NCI-H82 treated with DMSO at 0.1 percent for 48 hours (cell line): ENCODE results near the gene RNASE13.
A peak's percentile ranks its signal among the peaks of the same experiment; 100 is the strongest.
"Not testable (repeated sequence)": the region's sequence is repeated elsewhere in the genome, so short reads cannot be mapped to it uniquely, and the experiment has no call there.

Source experiments
- DNase-seq: peaks from one replicate; lab custom pipeline; 2025; ENCODE audit not compliant: unreplicated experiment; lab: John Stamatoyannopoulos, UW

RNASE13 gene

DNA sequence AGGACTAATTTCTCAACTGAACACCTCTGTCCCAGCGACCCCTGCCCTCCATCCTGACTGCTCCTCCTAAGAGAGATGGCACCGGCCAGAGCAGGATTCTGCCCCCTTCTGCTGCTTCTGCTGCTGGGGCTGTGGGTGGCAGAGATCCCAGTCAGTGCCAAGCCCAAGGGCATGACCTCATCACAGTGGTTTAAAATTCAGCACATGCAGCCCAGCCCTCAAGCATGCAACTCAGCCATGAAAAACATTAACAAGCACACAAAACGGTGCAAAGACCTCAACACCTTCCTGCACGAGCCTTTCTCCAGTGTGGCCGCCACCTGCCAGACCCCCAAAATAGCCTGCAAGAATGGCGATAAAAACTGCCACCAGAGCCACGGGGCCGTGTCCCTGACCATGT is 8.3 kb upstream of the RNASE13 start:
- DNase-seq: no peak

DNA sequence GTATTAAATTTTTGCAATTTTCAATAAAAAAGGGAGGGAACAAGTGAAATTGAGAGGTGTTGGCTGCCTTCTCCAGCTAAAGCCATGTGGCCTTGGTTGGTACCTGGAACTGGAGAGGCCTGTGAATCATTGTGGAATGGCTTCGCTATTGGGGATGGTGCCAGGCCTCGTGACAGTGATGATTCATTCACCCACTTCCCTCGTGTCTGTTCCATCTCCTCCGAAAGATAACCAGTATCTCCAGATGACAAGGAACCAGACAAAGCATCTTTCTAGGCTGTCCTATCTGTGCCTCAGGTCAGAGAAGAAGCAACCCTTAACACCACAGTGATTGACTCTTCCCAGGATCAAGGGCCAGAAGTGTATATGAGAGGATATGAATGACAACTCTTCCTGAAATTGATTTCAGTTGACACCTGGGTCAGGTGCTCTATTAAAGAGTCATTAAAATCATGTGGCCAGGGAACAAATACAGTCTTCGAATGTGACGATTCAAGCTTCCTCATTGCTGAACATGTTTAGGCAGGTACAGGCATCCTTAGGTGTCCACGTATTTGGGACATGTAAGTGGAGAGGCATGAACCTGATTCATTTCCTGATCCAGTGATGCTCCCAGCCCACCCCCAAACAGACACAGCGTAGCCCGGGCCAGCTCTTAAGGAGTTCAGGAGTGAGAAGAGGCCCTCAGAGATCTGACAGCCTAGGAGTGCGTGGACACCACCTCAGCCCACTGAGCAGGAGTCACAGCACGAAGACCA is 7.2 kb upstream of the RNASE13 start, which contains the start of gene RNASE7:
Gene RNASE7, plus strand, starts transcription at position 687 of the 758 bp plus-strand sequence. CDS start 631 bp downstream, outside the sequence.
- DNase-seq: no peak

DNA sequence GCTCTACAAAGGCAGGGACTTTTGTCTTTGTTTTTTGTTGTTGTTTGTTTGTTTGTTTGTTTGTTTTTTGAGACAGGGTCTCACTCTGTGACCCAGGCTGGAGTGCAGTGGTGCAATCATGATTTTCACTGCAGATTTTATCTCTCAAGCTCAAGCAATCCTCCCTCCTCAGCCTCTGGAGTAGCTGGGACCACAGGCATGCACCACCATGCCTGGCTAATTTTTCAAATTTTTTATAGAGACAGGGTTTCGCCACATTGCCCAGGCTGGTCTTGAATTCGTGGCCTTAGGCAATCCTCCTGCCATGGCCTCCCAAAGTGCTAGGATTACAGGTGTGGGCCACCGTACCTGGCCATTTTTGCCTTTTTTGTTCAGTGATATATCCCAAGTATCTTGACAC is 6.3 kb upstream of the RNASE13 start:
- DNase-seq: not testable (repeated sequence)

GRCh38 chr14:21040370-21040925 is 5.8 kb upstream of the RNASE13 start:
- DNase-seq: no peak

DNA sequence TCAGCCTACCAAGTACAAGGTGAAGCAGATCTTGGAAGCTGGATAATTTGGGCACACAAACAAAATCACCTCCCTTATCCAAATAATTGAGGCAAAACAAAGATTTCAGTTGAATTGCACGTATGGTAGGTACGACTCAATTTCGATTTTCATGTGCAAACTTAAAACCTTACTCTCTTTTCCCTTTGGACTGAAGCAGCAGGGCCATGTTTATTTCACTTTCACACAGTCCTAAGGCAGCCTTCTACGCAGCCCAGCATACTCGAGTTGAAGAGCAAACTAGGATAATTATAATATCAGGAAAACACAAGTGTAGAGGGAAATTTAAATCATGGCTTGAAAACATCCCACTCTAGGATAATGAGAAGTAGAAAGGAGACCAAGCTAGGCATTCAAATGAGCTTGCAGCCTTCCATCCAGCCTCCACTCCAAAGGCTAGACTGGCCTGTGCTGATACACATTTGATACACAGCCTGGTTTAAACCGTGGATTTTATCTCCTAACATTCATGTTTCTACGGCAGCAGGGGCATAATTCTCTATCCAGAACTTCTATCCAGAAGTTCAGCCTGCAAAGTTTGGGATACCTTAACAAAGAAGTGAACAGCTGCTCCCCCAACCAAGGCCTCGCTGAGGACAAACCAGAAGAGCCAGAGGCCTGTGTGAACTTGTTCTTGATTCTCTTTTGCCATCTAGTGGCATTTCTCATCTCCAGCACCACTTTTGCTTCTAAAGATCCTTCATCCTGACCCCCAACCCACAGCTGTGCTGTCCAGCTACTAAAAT is 5.2 kb upstream of the RNASE13 start:
- no peak for DNase-seq

- peak; percentile 69 for DNase-seq
Observed at GRCh38 chr14:21038441-21039422, 4.1 kb upstream of the RNASE13 start.

DNA sequence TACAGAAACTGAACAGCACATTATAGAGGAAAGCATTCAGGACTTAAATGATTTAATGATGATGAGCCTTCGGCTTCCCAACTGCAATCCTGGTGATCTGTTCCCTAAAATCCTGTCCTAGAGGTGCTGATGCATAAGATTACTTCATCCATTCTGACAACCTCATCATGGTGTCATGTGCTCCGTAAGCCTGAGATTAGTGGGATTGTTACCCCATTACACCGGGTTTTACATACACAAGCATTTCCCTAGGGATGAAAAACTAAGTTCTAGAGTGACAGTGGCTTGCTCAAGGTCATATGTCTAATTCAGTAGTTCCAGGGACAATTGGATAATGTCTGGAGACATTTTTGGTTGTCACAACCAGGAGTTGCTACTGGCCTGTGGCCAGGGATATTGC is 2.5 kb upstream of the RNASE13 start:
- DNase-seq: peak; percentile 78

GRCh38 chr14:21036751-21037150 is 2.1 kb upstream of the RNASE13 start:
- DNase-seq: no peak

GRCh38 chr14:21033133-21033698 is 1.4 kb downstream of the RNASE13 start:
- DNase-seq: no peak

DNA sequence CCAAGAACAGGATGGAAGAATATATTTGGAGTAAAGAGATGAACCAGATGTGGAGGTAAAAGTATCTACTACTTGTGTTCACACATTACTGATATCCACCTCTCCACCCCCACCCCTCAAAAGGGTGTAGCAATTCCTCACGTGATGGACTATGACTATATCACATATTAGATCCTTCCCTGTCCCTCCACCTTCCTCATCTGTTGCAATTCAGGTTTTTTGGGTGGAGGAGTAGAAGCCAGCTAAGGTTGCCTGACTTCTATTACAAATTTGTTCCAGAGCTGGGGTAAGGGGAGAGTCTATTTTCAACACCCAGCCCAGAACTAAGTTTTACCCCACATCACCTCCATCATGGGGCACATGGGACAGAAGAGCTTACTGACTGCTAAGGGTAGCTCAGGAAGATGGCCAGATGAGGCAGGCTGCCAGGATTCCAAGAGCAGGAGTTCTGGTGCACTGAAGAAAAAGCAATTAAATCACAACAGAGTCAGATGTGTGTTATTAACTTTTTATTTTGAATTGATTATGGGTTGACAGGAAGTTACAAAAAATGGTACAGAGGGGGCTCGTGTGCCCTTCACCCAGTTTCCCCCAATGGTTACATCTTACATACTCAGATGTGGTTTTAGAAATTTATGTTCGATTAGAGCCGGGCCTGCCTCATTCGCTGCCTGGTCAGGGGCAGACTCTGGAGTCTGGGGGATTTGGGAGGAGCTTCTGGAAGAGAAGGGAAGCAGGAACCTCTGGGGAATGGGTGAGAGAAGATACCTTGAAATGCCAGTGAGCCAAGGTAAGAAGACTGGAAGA is 2.1 kb downstream of the RNASE13 start:
- DNase-seq: no peak

- no peak for DNase-seq
Observed at GRCh38 chr14:21030531-21030930, 4.1 kb downstream of the RNASE13 start.

GRCh38 chr14:21029917-21030316 is 4.7 kb downstream of the RNASE13 start, which contains the start of gene TPPP2:
TSS of gene TPPP2 (plus strand) at chr14:21030217. CDS start at chr14:21030582, 365 bp downstream.
- DNase-seq: no peak

- DNase-seq: no peak
Observed at GRCh38 chr14:21026988-21027315, 7.7 kb downstream of the RNASE13 start.

DNA sequence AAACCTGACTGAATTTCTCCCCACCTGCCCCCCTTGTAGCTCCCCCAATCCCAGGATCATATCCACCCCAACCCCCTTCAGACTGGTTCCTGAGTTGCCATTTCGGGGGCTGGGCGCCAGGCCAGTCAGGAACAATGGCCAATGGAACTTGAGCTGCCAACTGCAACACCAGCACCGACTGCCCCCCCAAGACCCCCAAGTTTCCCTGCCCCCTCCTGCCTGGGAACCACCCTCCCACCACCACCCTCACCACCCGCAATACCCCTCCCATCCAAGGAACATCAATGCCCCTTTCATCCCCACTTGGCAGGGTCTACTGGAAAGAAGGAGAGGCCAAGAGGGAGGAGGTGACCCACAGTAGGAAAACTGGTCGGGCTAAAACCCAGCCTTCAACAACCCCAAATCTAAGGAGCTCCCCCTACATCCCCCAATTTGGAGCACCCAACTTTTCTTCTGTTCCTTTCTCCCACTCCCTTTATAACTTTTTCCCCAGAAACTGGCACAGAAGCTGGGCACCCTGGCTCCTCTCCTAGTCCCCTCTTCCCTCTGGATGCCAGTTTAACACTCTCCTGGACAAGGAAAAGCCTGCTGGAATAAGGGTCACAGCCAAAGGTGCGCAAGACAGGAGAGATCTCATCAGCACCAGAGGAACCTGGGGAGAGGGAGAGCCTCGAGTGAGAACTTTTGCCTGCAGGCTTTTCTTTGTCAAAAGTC is 8.2 kb downstream of the RNASE13 start:
- DNase-seq: no peak

- DNase-seq: no peak
Observed at GRCh38 chr14:21025371-21026273, 9.0 kb downstream of the RNASE13 start.

- no peak for DNase-seq
Observed at GRCh38 chr14:21024585-21025370, 9.8 kb downstream of the RNASE13 start, which contains the start of gene NDRG2. TSS of gene NDRG2 (minus strand) at chr14:21025061. CDS start at chr14:21023315, 1,746 bp downstream.
